Activated CD4-positive, alpha-beta T cell treated with anti-CD3 and anti-CD28 coated beads, Interleukin-2, amount 10 ng/mL, durations not matched to agents 7 days and 5 days (primary cell): Measurements from ENCODE around the gene ATP9B. TPM values are rescaled to one million over a fixed set of nuclear protein-coding genes. Genes with fewer than 3 reads are reported as not detected.

Source experiments
- CTCF ChIA-PET: fragments of 350-600 bp; sonication (Branson Sonifier 250); formaldehyde crosslinking; loops from one replicate; lab custom pipeline; 2021; ENCODE audit warnings: antibody characterized with exemption; lab: Charles Lee
- POLR2A ChIA-PET: fragments of 350-600 bp; sonication (Branson Sonifier 250); formaldehyde crosslinking; loops from one replicate; lab custom pipeline; 2021; ENCODE audit warnings: antibody characterized with exemption; lab: Charles Lee
- DNase-seq: peaks from one replicate; pipeline ENCODE4 v3.0.0-alpha.2; 2020
- H3K27ac Mint-ChIP-seq: one replicate; pipeline ENCODE4 v1.8.0; 2021; ENCODE audit warnings: mild to moderate bottlenecking, moderate library complexity, mixed read lengths
- H3K27me3 Mint-ChIP-seq: one replicate; pipeline ENCODE4 v1.8.0; 2021; ENCODE audit warnings: mixed read lengths
- H3K36me3 Mint-ChIP-seq: one replicate; pipeline ENCODE4 v1.8.0; 2021; ENCODE audit warnings: low read depth, mixed read lengths
- H3K4me1 Mint-ChIP-seq: one replicate; pipeline ENCODE4 v1.8.0; 2021; ENCODE audit warnings: mixed read lengths
- H3K4me3 Mint-ChIP-seq: one replicate; pipeline ENCODE4 v1.8.0; 2021; ENCODE audit warnings: mild to moderate bottlenecking, moderate library complexity, mixed read lengths
- H3K9me3 Mint-ChIP-seq: one replicate; pipeline ENCODE4 v1.8.0; 2021; ENCODE audit warnings: mixed read lengths
- total RNA-seq, 2 experiments: library from RNA; stranded (reverse); gene quantifications; one replicate each; pipeline ENCODE4 v1.2.3, GENCODE V29; 2021

The ATP9B gene
- total RNA-seq, 2 experiments from 2014 or later, result 29.8 to 30.5 TPM

GRCh38 chr18:79339094-79339908, 270.1 kb downstream of the ATP9B start:
- Mint-ChIP-seq H3K27ac (no peak overlapping the region), H3K4me1 (no peaks in the 10 kb centered on the region), H3K36me3 (peaks cover 14% of the 10 kb centered on the region), H3K27me3 (no peaks in the 10 kb centered on the region), H3K4me3 (no peak overlapping the region), H3K9me3 (peaks cover 8% of the 10 kb centered on the region)
- no peak for DNase-seq
- ChIA-PET POLR2A (no interaction called here), CTCF (no interaction called here)

- POLR2A ChIA-PET, result no interaction called here
- Mint-ChIP-seq H3K27ac (no peak overlapping the region), H3K9me3 (peaks cover 8% of the 10 kb centered on the region), H3K4me3 (no peak overlapping the region), H3K4me1 (peaks cover 3% of the 10 kb centered on the region), H3K36me3 (peaks cover 23% of the 10 kb centered on the region), H3K27me3 (no peaks in the 10 kb centered on the region)
- CTCF ChIA-PET, result no interaction called here
- DNase-seq, result no peak
Measured at GRCh38 chr18:79343567-79344207, 274.5 kb downstream of the ATP9B start.

DNA sequence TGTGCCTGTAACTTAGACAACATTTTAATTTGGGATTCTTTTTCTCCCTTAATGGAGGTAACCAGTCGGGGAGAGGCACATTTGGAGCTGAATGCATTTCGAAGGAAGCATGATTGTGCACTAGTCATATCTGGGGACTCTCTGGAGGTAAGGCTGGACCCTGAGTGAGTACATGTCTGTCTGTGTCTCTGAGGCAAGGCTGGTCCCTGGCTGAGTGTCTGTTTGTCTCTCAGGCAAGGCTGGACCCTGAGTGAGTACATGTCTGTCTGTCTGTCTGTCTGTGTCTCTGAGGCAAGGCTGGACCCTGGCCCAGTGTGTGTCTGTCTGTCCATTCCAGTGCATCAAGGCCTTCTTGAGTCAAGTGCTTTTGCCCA, 275.0 kb downstream of the ATP9B start:
- CTCF ChIA-PET, result no interaction called here
- no peaks in the 10 kb centered on the region for H3K27me3 Mint-ChIP-seq
- H3K4me1 Mint-ChIP-seq, result peaks cover 3% of the 10 kb centered on the region

GRCh38 chr18:79345366-79345765, 276.2 kb downstream of the ATP9B start:
- peaks cover 14% of the 10 kb centered on the region for H3K36me3 Mint-ChIP-seq
- ChIA-PET CTCF (no interaction called here), POLR2A (no interaction called here)
- H3K4me3 Mint-ChIP-seq, result no peak overlapping the region
- H3K9me3 Mint-ChIP-seq, result no peaks in the 10 kb centered on the region
- no peak overlapping the region for H3K27ac Mint-ChIP-seq
- no peak for DNase-seq
- no peaks in the 10 kb centered on the region for H3K27me3 Mint-ChIP-seq
- H3K4me1 Mint-ChIP-seq, result peaks cover 3% of the 10 kb centered on the region

More for the DNA sequence above, 275.0 kb downstream of the ATP9B start:
- no peak overlapping the region for H3K27ac Mint-ChIP-seq
- peaks cover 4% of the 10 kb centered on the region for H3K9me3 Mint-ChIP-seq
- POLR2A ChIA-PET, result no interaction called here
- DNase-seq, result no peak
- peaks cover 18% of the 10 kb centered on the region for H3K36me3 Mint-ChIP-seq
- H3K4me3 Mint-ChIP-seq, result no peak overlapping the region

GRCh38 chr18:79345981-79346380, 276.8 kb downstream of the ATP9B start:
- H3K27ac Mint-ChIP-seq, result no peak overlapping the region
- peaks cover 14% of the 10 kb centered on the region for H3K36me3 Mint-ChIP-seq
- POLR2A ChIA-PET, result no interaction called here
- H3K4me1 Mint-ChIP-seq, result peaks cover 3% of the 10 kb centered on the region
- H3K4me3 Mint-ChIP-seq, result no peak overlapping the region
- no peaks in the 10 kb centered on the region for H3K9me3 Mint-ChIP-seq
- CTCF ChIA-PET, result no interaction called here
- H3K27me3 Mint-ChIP-seq, result no peaks in the 10 kb centered on the region
- DNase-seq, result no peak

DNA sequence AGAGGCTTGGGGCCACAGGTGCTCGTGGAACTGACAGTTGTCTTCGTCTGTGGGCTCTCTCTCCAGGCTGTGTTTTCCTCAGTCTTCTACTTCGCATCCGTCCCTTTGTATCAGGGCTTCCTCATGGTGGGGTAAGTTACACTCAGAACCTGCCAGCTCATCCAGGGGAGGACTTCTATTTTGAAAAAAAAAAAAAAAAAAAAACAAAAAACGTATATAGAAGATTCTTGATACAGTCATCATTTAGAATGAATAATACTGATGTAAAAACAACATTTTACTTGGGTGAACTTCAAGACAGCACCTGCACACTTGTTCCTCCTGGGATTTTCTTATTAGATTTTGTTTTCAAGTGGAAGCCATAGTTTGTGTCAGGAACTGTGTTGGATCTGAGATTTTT, 278.9 kb downstream of the ATP9B start:
- no peak for DNase-seq
- POLR2A ChIA-PET, result no interaction called here
- Mint-ChIP-seq H3K36me3 (peaks cover 14% of the 10 kb centered on the region), H3K4me3 (no peak overlapping the region), H3K27ac (no peak overlapping the region), H3K4me1 (peaks cover 3% of the 10 kb centered on the region), H3K27me3 (no peaks in the 10 kb centered on the region), H3K9me3 (no peaks in the 10 kb centered on the region)
- CTCF ChIA-PET, result interaction anchor here (0.6 kb wide), 2 partner anchors 12 to 16 kb away, joined by 3 to 4 read pairs; no protein-coding TSS in a partner anchor

DNA sequence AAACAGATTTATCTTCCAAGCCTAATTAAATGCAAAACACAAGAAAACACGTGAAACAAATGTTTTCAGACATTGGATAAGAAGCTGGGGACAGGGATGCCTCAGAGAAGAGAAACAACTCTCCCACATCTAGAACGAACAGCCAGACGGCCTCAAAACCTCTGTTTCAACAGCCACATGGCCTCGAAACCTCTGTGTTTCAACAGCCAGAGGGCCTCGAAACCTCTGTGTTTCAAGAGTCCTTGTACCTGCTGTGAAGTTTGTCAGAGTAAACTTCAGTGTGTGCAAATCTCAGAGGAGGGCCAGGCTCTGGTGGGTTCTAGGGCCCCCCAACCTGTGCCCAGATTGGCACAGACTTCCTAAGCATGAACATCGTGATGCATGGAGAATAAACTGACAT, 283.2 kb downstream of the ATP9B start:
- Mint-ChIP-seq H3K36me3 (peaks cover 2% of the 10 kb centered on the region), H3K9me3 (no peaks in the 10 kb centered on the region), H3K27me3 (no peaks in the 10 kb centered on the region), H3K27ac (no peak overlapping the region), H3K4me1 (peaks cover 3% of the 10 kb centered on the region), H3K4me3 (no peak overlapping the region)
- ChIA-PET CTCF (no interaction called here), POLR2A (no interaction called here)
- DNase-seq, result no peak

- H3K36me3 Mint-ChIP-seq, result peaks cover 1% of the 10 kb centered on the region
- POLR2A ChIA-PET, result no interaction called here
- H3K4me3 Mint-ChIP-seq, result no peak overlapping the region
- H3K4me1 Mint-ChIP-seq, result peaks cover 2% of the 10 kb centered on the region
- no peak overlapping the region for H3K27ac Mint-ChIP-seq
- CTCF ChIA-PET, result no interaction called here
- DNase-seq, result no peak
- no peaks in the 10 kb centered on the region for H3K9me3 Mint-ChIP-seq
- no peaks in the 10 kb centered on the region for H3K27me3 Mint-ChIP-seq
Measured at GRCh38 chr18:79353267-79353666, 284.1 kb downstream of the ATP9B start.

GRCh38 chr18:79354350-79354749, 285.2 kb downstream of the ATP9B start:
- Mint-ChIP-seq H3K4me3 (no peak overlapping the region), H3K4me1 (no peaks in the 10 kb centered on the region), H3K9me3 (no peaks in the 10 kb centered on the region), H3K27ac (no peak overlapping the region), H3K27me3 (no peaks in the 10 kb centered on the region), H3K36me3 (no peaks in the 10 kb centered on the region)
- ChIA-PET CTCF (interaction anchor here (0.7 kb wide), 1 partner anchor 94 kb away, joined by 3 read pairs; no protein-coding TSS in a partner anchor), POLR2A (no interaction called here)
- no peak for DNase-seq

DNA sequence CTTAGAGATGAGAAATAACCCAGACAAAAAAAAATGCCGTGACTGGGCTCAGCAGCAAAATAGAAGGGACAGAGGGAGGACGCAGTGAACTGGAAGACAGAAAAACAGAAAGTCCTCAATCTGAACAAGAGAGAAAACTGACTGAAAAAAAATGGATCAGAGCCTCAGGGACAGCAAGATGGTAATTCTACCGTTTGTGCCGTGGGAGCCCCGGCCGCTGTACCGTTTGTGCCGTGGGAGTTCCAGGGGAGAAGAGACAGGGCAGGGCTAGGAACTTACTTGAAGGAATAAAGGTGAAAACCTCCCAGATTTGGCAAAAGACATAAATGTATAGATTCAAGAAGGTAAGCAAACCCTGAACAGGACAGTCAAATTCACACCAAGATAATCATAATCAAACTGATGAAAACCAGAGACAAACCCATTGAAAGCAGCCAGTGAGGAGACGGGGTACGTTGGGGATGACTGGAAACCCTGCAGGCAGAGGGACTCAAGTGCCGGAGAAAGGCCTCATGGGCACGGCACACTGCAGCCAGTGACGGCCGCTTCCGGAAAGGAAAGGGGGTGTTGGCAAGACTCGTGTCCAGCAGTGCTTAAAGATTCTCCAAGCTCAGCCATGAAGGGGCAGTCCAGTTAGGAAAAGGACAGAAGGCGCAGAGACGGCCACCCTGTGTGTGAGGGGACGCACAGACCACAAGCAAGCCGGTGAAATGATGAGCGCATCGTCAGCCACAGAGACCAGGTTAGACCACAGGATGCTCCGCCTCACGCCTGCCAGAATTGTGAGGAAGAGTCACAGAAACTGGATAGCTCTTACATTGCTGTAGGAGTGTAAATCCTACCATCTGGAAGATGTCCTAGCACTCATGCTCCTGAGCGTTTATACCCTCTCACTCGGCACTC, 286.5 kb downstream of the ATP9B start:
- no peak overlapping the region for H3K4me3 Mint-ChIP-seq
- ChIA-PET POLR2A (no interaction called here), CTCF (no interaction called here)
- no peak for DNase-seq
- peaks cover 2% of the 10 kb centered on the region for H3K36me3 Mint-ChIP-seq
- H3K4me1 Mint-ChIP-seq, result no peaks in the 10 kb centered on the region
- no peaks in the 10 kb centered on the region for H3K9me3 Mint-ChIP-seq
- peak overlapping the region; percentile 33 for H3K27ac Mint-ChIP-seq
- H3K27me3 Mint-ChIP-seq, result no peaks in the 10 kb centered on the region

DNA sequence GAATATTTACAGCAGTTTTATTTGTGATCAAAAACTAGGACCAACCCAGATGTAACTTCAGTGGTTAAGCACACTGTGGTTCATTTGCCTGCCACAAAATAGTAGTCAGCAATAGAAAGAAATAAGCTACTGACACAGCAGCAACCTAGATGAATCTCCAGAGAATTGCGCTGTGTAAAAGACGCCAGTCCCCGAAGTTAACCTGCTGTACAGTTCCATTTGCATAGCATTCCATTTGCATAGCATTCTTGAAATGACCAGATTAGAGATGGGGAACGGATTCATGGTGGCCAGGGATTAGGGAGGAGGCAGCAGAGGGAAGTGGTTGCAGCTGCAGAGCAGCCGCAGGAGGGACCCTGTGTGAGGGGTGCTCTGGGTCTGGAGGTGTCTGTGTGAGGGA, 287.2 kb downstream of the ATP9B start:
- ChIA-PET POLR2A (no interaction called here), CTCF (no interaction called here)
- Mint-ChIP-seq H3K4me3 (no peak overlapping the region), H3K27ac (no peak overlapping the region), H3K36me3 (peaks cover 5% of the 10 kb centered on the region), H3K4me1 (no peaks in the 10 kb centered on the region), H3K9me3 (no peaks in the 10 kb centered on the region), H3K27me3 (no peaks in the 10 kb centered on the region)
- DNase-seq, result no peak

GRCh38 chr18:79360933-79361332, 291.7 kb downstream of the ATP9B start:
- no peaks in the 10 kb centered on the region for H3K27me3 Mint-ChIP-seq
- H3K4me3 Mint-ChIP-seq, result no peak overlapping the region
- DNase-seq, result no peak
- no peak overlapping the region for H3K27ac Mint-ChIP-seq
- POLR2A ChIA-PET, result no interaction called here
- H3K9me3 Mint-ChIP-seq, result no peaks in the 10 kb centered on the region
- H3K4me1 Mint-ChIP-seq, result no peaks in the 10 kb centered on the region
- H3K36me3 Mint-ChIP-seq, result peaks cover 17% of the 10 kb centered on the region
- CTCF ChIA-PET, result interaction anchor here (0.9 to 1.2 kb wide), 3 partner anchors 12 to 18 kb away, joined by 3 to 4 read pairs (median 3); no protein-coding TSS in a partner anchor
